ENCODE results near the gene DPPA5. TPM values are rescaled to one million over a fixed set of nuclear protein-coding genes. Genes with fewer than 3 reads are reported as not detected.

Gene DPPA5
- total and polyA plus RNA-seq, 2 experiments from 2014 or later, result 3.0 to 12.9 TPM

- TF ChIP-seq ZNF462 (CRISPR knock-in tag; IDR thresholded peaks at IDR 0.05), result no peak
- TF ChIP-seq, protein P1, sequence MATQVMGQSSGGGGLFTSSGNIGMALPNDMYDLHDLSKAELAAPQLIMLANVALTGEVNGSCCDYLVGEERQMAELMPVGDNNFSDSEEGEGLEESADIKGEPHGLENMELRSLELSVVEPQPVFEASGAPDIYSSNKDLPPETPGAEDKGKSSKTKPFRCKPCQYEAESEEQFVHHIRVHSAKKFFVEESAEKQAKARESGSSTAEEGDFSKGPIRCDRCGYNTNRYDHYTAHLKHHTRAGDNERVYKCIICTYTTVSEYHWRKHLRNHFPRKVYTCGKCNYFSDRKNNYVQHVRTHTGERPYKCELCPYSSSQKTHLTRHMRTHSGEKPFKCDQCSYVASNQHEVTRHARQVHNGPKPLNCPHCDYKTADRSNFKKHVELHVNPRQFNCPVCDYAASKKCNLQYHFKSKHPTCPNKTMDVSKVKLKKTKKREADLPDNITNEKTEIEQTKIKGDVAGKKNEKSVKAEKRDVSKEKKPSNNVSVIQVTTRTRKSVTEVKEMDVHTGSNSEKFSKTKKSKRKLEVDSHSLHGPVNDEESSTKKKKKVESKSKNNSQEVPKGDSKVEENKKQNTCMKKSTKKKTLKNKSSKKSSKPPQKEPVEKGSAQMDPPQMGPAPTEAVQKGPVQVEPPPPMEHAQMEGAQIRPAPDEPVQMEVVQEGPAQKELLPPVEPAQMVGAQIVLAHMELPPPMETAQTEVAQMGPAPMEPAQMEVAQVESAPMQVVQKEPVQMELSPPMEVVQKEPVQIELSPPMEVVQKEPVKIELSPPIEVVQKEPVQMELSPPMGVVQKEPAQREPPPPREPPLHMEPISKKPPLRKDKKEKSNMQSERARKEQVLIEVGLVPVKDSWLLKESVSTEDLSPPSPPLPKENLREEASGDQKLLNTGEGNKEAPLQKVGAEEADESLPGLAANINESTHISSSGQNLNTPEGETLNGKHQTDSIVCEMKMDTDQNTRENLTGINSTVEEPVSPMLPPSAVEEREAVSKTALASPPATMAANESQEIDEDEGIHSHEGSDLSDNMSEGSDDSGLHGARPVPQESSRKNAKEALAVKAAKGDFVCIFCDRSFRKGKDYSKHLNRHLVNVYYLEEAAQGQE (IDR thresholded peaks at IDR 0.05; ENCODE audit: unreplicated experiment), result no peak
- no peak for TF ChIP-seq EZH2phosphoT487 (IDR thresholded peaks at IDR 0.05; ENCODE audit: unreplicated experiment)
- TF ChIP-seq, protein P2, sequence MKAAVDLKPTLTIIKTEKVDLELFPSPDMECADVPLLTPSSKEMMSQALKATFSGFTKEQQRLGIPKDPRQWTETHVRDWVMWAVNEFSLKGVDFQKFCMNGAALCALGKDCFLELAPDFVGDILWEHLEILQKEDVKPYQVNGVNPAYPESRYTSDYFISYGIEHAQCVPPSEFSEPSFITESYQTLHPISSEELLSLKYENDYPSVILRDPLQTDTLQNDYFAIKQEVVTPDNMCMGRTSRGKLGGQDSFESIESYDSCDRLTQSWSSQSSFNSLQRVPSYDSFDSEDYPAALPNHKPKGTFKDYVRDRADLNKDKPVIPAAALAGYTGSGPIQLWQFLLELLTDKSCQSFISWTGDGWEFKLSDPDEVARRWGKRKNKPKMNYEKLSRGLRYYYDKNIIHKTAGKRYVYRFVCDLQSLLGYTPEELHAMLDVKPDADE (IDR thresholded peaks at IDR 0.05), result no peak
Observed at GRCh38 chr6:73372516-73372915, 18.4 kb upstream of the DPPA5 start (continued).
